Pancreas (tissue), 10 donors: ENCODE data around the gene TPPP. TPM values are rescaled to one million over a fixed set of nuclear protein-coding genes. Genes with fewer than 3 reads are reported as not detected.
A peak's percentile ranks its signal among the peaks of the same experiment; 100 is the strongest.

Source experiments
- ATAC-seq, 4 donors: fragments of 200-7000 bp; cut with Tn5 transposase; one replicate each; pipeline versions ENCODE4 v1.8.0 to v1.9.1; 2020; ENCODE audit warnings: mild to moderate bottlenecking in 4 of 4, moderate library complexity in 4 of 4
- DNase-seq, 6 donors: peaks; one replicate each; pipeline ENCODE4 v3.0.0-alpha.2; 2020
- FAIRE-seq: peaks from 2 replicates; lab custom pipeline; 2012; peaks lifted over from hg19 to GRCh38; lab: Jason Lieb, UNC
- H3K27ac ChIP-seq, 4 donors: fragments of 200-600 bp; sonication (generic); 1 replicate in 3 of 4; 2 replicates in 1 of 4; pipeline versions ENCODE4 v1.5.0 to v1.8.0; 2020
- H3K27me3 ChIP-seq, 4 donors: fragments of 200-600 bp; one replicate each; pipeline ENCODE4 v1.8.0; 2021
- H3K36me3 ChIP-seq, 3 donors: fragments of 200-600 bp; sonication (generic) in 1 of 3; one replicate each; pipeline versions ENCODE4 v1.5.0 to v1.8.0; 2020 to 2021
- H3K4me1 ChIP-seq, 3 donors: fragments of 200-600 bp; one replicate each; pipeline ENCODE4 v1.8.0; 2021
- H3K4me3 ChIP-seq, 4 donors: fragments of 200-600 bp; sonication (generic) in 2 of 4; one replicate each; pipeline versions ENCODE4 v1.5.0 to v1.8.0; 2020 to 2021
- H3K9me3 ChIP-seq, 4 donors: fragments of 200-600 bp; one replicate each; pipeline ENCODE4 v1.8.0; 2021
- WGBS, 2 donors: extraction: QIAGEN DNeasy Blood & Tissue Kit; methylation state at CpG; one replicate each; pipeline ENCODE4 v1.1.7; 2013; 5-methylcytosine and 5-hydroxymethylcytosine counted together
- intact Hi-C, 3 donors: fragments of 100-400 bp; cut with DNase I; formaldehyde crosslinking; loops; one replicate each; pipeline versions ENCODE4 v1.11.1 to v1.14.2; 2022
- polyA plus RNA-seq, 2 donors: library from polyadenylated mRNA; stranded (reverse); fragments of 200-250 nt; gene quantifications; one replicate each; pipeline ENCODE4 v1.2.3, GENCODE V29; 2013
- total RNA-seq, 6 donors: library from RNA; stranded (reverse); fragmentation: NEBNext Ultra II Directional in 4 of 6; extraction: Animal tissue kit (Norgen Biotek cat#: 25700) in 4 of 6; gene quantifications; one replicate each; pipeline versions ENCODE4 v1.2.1 to v1.2.4, GENCODE V29; 2021 to 2023
- TF ChIP-seq, protein P1 (sequence below), 4 donors: fragments of 200-600 bp; sonication (generic) in 3 of 4; IDR thresholded peaks; one replicate each; pipeline versions ENCODE4 v1.5.0 to v1.8.0; 2021; ENCODE audit warnings: antibody characterized with exemption in 4 of 4
- donor health status: healthy with polysubstance abuse.
- donor health status: DM: no; HTN: no; CAD: no; lungs with moderate emphysema.
- donor health status: DM: no; HTN: no; CAD: no.
- donor health status: control.
- donor health status: control.
- donor health status: Bipolar disorder and iron deficiency.
- donor health status: DM: yes; HTN: yes; CAD: no.
- donor health status: DM: no; HTN: no; CAD: no.
- donor health status: DM: no; HTN: no; CAD: no.
- donor health status: DM: yes; HTN: yes; CAD: no.

Gene TPPP
- total and polyA plus RNA-seq, 8 donors, result 2.1 to 6.4 (median 2.8) TPM

GRCh38 chr5:659496-660263 lies 33.5 kb downstream of the TPPP start:
- intact Hi-C loops, result no loop called here
- FAIRE-seq (no peak), ATAC-seq (no peak), DNase-seq (peak in 1 of 6 donors; percentile 24)
- Histone ChIP-seq H3K4me3 (no peak overlapping the region), H3K27ac (no peak overlapping the region), H3K27me3 (no peaks in the 10 kb centered on the region), H3K4me1 (no peaks in the 10 kb centered on the region), H3K9me3 (no peaks in the 10 kb centered on the region), H3K36me3 (no peaks in the 10 kb centered on the region)
- 94% methylated on average over 16 of the region's 16 CpGs for whole genome bisulfite sequencing, 2 donors
- TF ChIP-seq, protein P1, sequence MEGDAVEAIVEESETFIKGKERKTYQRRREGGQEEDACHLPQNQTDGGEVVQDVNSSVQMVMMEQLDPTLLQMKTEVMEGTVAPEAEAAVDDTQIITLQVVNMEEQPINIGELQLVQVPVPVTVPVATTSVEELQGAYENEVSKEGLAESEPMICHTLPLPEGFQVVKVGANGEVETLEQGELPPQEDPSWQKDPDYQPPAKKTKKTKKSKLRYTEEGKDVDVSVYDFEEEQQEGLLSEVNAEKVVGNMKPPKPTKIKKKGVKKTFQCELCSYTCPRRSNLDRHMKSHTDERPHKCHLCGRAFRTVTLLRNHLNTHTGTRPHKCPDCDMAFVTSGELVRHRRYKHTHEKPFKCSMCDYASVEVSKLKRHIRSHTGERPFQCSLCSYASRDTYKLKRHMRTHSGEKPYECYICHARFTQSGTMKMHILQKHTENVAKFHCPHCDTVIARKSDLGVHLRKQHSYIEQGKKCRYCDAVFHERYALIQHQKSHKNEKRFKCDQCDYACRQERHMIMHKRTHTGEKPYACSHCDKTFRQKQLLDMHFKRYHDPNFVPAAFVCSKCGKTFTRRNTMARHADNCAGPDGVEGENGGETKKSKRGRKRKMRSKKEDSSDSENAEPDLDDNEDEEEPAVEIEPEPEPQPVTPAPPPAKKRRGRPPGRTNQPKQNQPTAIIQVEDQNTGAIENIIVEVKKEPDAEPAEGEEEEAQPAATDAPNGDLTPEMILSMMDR (IDR thresholded peaks at IDR 0.05), result no peak

DNA sequence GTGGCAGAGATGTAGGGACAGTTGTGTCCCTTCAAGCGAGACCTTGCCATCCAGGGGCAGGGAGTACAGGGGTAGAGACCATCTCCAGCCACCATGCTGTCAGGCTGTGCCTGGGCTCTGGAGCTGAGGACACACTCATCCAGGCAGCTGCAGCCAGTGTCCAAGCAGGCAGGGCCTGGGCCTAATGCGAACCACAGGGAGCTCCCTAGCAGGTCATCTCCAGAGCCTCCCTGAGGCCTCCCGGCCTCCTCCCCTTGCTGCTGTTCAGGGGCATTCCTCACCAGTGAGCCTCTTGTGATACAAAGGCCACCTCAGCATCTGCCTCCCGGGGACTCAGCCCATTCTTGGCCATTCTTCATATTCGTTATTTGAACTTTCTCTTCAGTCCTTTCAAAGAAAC lies 35.0 kb downstream of the TPPP start:
- no peak overlapping the region for H3K4me3 ChIP-seq
- DNase-seq (no peak), ATAC-seq (no peak), FAIRE-seq (no peak)
- TF ChIP-seq, protein P1 (IDR thresholded peaks at IDR 0.05), result no peak
- H3K36me3 ChIP-seq, result no peaks in the 10 kb centered on the region
- H3K4me1 ChIP-seq, result no peaks in the 10 kb centered on the region
- no peak overlapping the region for H3K27ac ChIP-seq
- no peaks in the 10 kb centered on the region for H3K27me3 ChIP-seq
- intact Hi-C loops, result no loop called here
- WGBS, 2 donors, result 95 to 97% methylated on average over 5 of the region's 5 CpGs
- no peaks in the 10 kb centered on the region for H3K9me3 ChIP-seq

DNA sequence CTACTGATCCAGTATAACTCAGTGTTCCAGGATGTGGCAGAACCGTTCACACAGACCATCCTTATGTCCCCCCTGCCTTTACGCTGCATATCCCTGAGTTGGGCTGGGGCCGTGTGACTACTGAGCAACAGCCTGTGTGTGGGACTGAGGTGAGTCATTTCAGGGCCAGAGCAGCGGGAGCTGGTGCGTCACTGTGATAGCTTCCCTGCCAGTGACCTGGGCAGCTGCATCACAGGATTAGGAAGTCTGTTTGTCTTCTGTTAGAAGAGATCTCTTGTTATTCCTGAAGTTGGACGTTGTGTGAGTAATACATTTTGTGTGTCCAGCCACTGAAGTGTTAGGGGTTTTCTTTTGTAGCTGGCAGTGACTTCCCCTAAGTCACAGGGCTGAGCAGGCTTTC lies 35.6 kb downstream of the TPPP start:
- no peak overlapping the region for H3K27ac ChIP-seq
- TF ChIP-seq, protein P1 (IDR thresholded peaks at IDR 0.05), result no peak
- H3K4me3 ChIP-seq, result no peak overlapping the region
- FAIRE-seq, result no peak
- H3K27me3 ChIP-seq, result no peaks in the 10 kb centered on the region
- no peak for DNase-seq
- 89 to 95% methylated on average over 6 of the region's 6 CpGs for WGBS, 2 donors
- H3K36me3 ChIP-seq, result no peaks in the 10 kb centered on the region
- H3K9me3 ChIP-seq, result no peaks in the 10 kb centered on the region
- ATAC-seq, result no peak
- H3K4me1 ChIP-seq, result no peaks in the 10 kb centered on the region
- intact Hi-C loops, result no loop called here

- Histone ChIP-seq H3K4me3 (no peak overlapping the region), H3K4me1 (no peaks in the 10 kb centered on the region), H3K27me3 (no peaks in the 10 kb centered on the region), H3K27ac (no peak overlapping the region), H3K9me3 (no peaks in the 10 kb centered on the region), H3K36me3 (no peaks in the 10 kb centered on the region)
- WGBS, 2 donors, result 92 to 95% methylated on average over 13 of the region's 13 CpGs
- no peak for ATAC-seq
- DNase-seq, result no peak
- intact Hi-C loops, result no loop called here
- TF ChIP-seq, protein P1 (IDR thresholded peaks at IDR 0.05), result no peak
- no peak for FAIRE-seq
These were observed 37.7 kb downstream of the TPPP start for GRCh38 chr5:655406-655805.

DNA sequence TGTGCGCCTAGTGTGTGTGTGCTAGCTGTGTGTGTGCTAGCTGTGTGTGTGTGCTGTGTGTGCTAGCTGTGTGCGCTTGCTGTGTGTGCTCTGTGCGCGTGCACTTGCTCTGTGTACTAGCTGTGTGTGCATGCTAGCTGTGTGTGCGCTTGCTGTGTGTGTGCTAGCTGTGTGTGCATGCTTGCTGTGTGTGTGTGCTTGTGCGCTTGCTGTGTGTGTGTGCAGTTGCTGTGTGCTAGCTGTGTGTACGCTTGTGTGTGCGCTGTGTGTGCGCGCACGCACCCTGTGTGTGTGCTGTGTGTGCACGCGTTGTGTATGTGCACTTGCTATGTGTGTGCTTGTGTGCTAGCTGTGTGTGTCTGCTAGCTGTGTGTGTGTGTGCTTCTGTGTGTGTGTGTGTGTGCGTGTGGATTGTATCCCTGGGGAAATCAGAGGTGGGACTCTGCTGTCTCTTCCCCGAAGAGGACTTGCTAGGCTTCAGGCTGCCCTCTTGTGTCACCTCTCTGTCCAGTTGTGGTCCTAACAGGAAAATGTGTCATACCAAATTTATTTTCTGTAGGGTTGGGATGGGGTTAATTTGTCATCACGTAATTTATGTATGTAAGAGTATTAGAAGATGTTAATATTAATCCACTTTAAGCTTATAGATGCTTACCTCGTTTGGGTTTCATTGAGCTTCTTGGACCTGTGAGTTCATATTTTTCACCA lies 38.9 kb downstream of the TPPP start:
- no peak for DNase-seq
- WGBS, 2 donors, result 85 to 87% methylated on average over 17 of the region's 17 CpGs
- Histone ChIP-seq H3K9me3 (no peaks in the 10 kb centered on the region), H3K27me3 (no peaks in the 10 kb centered on the region), H3K4me1 (no peaks in the 10 kb centered on the region), H3K4me3 (no peak overlapping the region), H3K27ac (no peak overlapping the region), H3K36me3 (no peaks in the 10 kb centered on the region)
- ATAC-seq, result no peak
- intact Hi-C loops, result no loop called here
- FAIRE-seq, result no peak
- TF ChIP-seq, protein P1 (IDR thresholded peaks at IDR 0.05), result no peak
